Large intestine (tissue), 12 donors: ENCODE measurements around the gene TPSD1. TPM values are rescaled to one million over a fixed set of nuclear protein-coding genes. Genes with fewer than 3 reads are reported as not detected.
"Not testable (repeated sequence)": the region's sequence is repeated elsewhere in the genome, so short reads cannot be mapped to it uniquely, and the experiment has no call there.

ENCODE experiments used
- DNase-seq, 2 donors: peaks; one replicate each; pipeline versions ENCODE4 v3.0.0 to v3.0.0-alpha.2; 2013
- H3K27ac ChIP-seq: one replicate; pipeline ENCODE4 v1.5.1; 2013; ENCODE audit warnings: low read length
- H3K27me3 ChIP-seq: 2 replicates; pipeline ENCODE4 v1.6.1; 2013; ENCODE audit warnings: low read length; ENCODE audit not compliant: control insufficient read depth, insufficient read depth
- H3K36me3 ChIP-seq: 2 replicates; pipeline ENCODE4 v1.6.1; 2013; ENCODE audit warnings: low read length; ENCODE audit not compliant: control insufficient read depth, insufficient read depth
- H3K4me1 ChIP-seq: one replicate; pipeline ENCODE4 v1.6.1; 2013; ENCODE audit warnings: low read length; ENCODE audit not compliant: control insufficient read depth, insufficient read depth
- H3K4me3 ChIP-seq: one replicate; pipeline ENCODE4 v1.5.1; 2013; ENCODE audit warnings: low read length
- H3K9me3 ChIP-seq: one replicate; pipeline ENCODE4 v1.6.1; 2013; ENCODE audit warnings: mild to moderate bottlenecking, low read depth, low read length, moderate library complexity; ENCODE audit not compliant: control insufficient read depth
- WGBS: methylation state at CpG from one replicate; pipeline ENCODE4 v1.1.5; 2013; ENCODE audit warnings: low lambda C conversion rate; ENCODE audit not compliant: insufficient coverage; 5-methylcytosine and 5-hydroxymethylcytosine counted together
- long read RNA-seq, 11 donors: transcript quantifications; one replicate each; lab custom pipeline, GENCODE V29; 2026
- polyA plus RNA-seq: library from polyadenylated mRNA; unstranded; fragments of 120-200 nt; gene quantifications from one replicate; pipeline ENCODE4 v1.2.1, GENCODE V29; 2013

The TPSD1 gene
- polyA plus RNA-seq: 0.06 TPM
- long read RNA-seq, donor 1, partial matches to known transcripts: 0 of 5 reads
- long read RNA-seq, donor 1, other reads (novel, unspliced or antisense): 5 of 5 reads
- long read RNA-seq, donor 2: 0 reads
- long read RNA-seq, donor 3: 0 reads
- long read RNA-seq, donor 4: 0 reads
- long read RNA-seq, donor 5: 0 reads
- long read RNA-seq, donor 6: 0 reads
- long read RNA-seq, donor 7: 0 reads
- long read RNA-seq, donor 8, partial matches to known transcripts: 16 of 44 reads
- long read RNA-seq, donor 8, other reads (novel, unspliced or antisense): 28 of 44 reads
- long read RNA-seq, donor 9: 0 reads
- long read RNA-seq, donor 10: 0 reads
- long read RNA-seq, donor 11: 0 reads

- not testable (repeated sequence) for H3K27ac ChIP-seq, DNase-seq, H3K36me3 ChIP-seq, H3K4me1 ChIP-seq, H3K9me3 ChIP-seq, H3K4me3 ChIP-seq
- peaks cover 17% of the 10 kb centered on the region for H3K27me3 ChIP-seq
- WGBS: no CpG with 5 or more reads among the region's 26 CpGs
Measured at GRCh38 chr16:1255276-1256122, at the start of gene TPSD1. Gene TPSD1, plus strand, starts transcription at chr16:1256069. Its CDS starts 212 bp downstream, at chr16:1256281.

DNA sequence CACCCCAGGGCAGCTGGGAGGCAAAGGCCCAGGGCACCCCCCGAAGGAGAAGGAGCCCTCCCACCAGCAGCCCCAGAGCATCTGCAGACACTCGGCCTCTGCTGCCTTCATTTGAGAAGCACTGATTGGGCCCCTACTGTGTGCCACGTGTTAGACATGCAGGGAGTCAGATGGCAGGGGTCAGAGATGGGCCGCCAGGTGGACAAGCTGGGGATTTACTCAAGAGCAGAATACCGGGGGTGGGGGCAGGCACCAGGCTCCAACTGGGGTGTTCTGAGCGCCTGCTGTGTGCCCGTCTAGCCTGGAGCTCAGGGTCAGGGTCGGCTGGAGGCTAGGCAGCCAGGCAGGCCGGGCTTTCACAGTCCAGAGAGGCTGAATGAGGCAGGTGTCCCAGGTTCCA, 49.5 kb upstream of the TPSD1 start:
- H3K27me3 ChIP-seq: no peaks in the 10 kb centered on the region
- no CpG with 5 or more reads among the region's 9 CpGs for WGBS
- no peak overlapping the region for H3K4me3 ChIP-seq
- peaks cover 2% of the 10 kb centered on the region for H3K9me3 ChIP-seq
- H3K36me3 ChIP-seq: peaks cover 3% of the 10 kb centered on the region
- H3K27ac ChIP-seq: no peak overlapping the region
- H3K4me1 ChIP-seq: no peaks in the 10 kb centered on the region
- no peak for DNase-seq

- H3K27me3 ChIP-seq: no peaks in the 10 kb centered on the region
- 100% methylated on average over 1 of the region's 16 CpGs for WGBS
- no peak for DNase-seq
- peaks cover 3% of the 10 kb centered on the region for H3K36me3 ChIP-seq
- no peaks in the 10 kb centered on the region for H3K4me1 ChIP-seq
- no peak overlapping the region for H3K27ac ChIP-seq
- peaks cover 2% of the 10 kb centered on the region for H3K9me3 ChIP-seq
- no peak overlapping the region for H3K4me3 ChIP-seq
Measured at GRCh38 chr16:1206786-1207185, 49.1 kb upstream of the TPSD1 start.

DNA sequence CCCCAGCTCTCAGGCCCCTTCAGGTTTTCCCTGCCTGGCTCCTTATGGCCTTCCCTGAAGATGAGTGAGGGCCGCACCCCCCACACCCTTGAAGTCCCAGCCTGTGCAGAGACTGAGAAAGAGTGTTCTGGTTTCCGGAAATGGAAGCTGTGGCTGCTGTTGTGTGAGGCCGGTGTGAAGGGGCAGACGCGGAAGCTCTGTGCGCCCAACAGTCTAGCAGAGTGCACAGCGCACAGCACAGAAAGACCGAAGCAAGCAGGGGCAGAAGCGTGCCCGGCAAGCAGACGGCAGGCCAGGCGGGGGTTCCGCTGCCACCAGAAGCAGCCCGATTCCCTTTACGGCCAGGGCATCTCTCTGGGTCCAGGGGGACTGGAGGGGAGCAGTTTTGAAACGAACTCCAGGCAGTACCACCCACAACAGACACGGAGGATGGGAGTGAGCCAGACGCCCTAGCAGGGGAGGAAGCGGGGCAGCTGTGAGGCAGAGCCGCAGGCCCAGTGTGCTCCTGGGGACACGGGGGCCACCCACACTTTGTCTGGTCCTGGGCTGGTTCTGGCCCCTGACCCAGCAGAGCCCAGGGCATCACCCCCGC, 47.5 kb upstream of the TPSD1 start:
- H3K27ac ChIP-seq: no peak overlapping the region
- WGBS: 100% methylated on average over 1 of the region's 22 CpGs
- no peak for DNase-seq
- H3K9me3 ChIP-seq: peaks cover 2% of the 10 kb centered on the region
- no peak overlapping the region for H3K4me3 ChIP-seq
- H3K36me3 ChIP-seq: peaks cover 3% of the 10 kb centered on the region
- H3K27me3 ChIP-seq: no peaks in the 10 kb centered on the region
- H3K4me1 ChIP-seq: no peaks in the 10 kb centered on the region

DNA sequence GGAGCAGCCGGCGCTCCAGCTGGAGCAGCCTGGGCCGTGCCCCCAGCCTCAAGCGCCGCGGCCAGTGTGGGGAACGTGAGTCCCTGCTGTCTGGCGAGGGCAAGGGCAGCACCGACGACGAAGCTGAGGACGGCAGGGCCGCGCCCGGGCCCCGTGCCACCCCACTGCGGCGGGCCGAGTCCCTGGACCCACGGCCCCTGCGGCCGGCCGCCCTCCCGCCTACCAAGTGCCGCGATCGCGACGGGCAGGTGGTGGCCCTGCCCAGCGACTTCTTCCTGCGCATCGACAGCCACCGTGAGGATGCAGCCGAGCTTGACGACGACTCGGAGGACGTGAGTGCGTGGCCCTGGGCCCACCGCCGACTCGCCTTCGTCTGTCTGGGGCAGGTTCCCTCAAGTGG, 46.8 kb upstream of the TPSD1 start:
- peaks cover 3% of the 10 kb centered on the region for H3K36me3 ChIP-seq
- no peak overlapping the region for H3K4me3 ChIP-seq
- no peak overlapping the region for H3K27ac ChIP-seq
- H3K9me3 ChIP-seq: no peaks in the 10 kb centered on the region
- no peaks in the 10 kb centered on the region for H3K4me1 ChIP-seq
- no CpG with 5 or more reads among the region's 43 CpGs for WGBS
- no peaks in the 10 kb centered on the region for H3K27me3 ChIP-seq
- DNase-seq: no peak

DNA sequence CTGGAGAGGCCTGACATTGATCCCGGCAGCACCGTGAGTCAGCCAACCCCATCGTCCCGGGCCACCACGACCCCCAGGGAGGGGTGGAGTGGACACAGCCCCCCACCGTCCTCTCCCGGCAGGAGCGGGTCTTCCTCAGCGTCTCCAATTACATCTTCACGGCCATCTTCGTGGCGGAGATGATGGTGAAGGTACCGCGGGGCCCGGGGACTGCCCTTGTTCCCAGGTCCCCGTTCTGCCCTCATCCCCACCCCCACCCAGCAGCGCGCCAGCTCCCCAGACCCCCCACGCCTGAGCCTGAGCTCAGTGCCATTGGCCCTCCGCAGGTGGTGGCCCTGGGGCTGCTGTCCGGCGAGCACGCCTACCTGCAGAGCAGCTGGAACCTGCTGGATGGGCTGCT, 45.4 kb upstream of the TPSD1 start:
- Histone ChIP-seq H3K9me3 (no peaks in the 10 kb centered on the region), H3K27me3 (no peaks in the 10 kb centered on the region), H3K4me1 (no peaks in the 10 kb centered on the region), H3K4me3 (no peak overlapping the region), H3K27ac (no peak overlapping the region), H3K36me3 (no peaks in the 10 kb centered on the region)
- no peak for DNase-seq
- no CpG with 5 or more reads among the region's 23 CpGs for WGBS

DNA sequence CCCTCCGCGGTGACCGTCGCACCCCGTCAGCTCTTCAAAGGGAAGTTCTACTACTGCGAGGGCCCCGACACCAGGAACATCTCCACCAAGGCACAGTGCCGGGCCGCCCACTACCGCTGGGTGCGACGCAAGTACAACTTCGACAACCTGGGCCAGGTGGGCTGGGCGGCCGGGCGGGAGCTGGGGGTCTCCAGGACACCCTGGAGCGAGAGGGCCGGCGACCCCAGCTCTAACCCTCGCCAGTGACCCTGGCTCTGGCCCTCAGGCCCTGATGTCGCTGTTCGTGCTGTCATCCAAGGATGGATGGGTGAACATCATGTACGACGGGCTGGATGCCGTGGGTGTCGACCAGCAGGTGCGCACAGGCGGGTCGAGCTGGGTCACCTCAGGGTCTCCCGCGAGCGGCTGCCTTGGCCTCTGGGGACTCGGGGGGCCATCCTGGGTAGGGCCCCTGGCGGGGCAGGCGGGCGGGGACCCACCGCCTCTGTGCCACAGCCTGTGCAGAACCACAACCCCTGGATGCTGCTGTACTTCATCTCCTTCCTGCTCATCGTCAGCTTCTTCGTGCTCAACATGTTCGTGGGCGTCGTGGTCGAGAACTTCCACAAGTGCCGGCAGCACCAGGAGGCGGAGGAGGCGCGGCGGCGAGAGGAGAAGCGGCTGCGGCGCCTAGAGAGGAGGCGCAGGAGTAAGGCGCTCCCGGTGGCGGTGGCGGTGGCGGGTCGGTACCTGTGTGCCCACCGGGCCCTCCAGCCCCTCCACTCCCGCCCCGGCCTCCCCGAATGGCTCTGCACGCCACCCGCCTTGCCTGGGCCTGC, 44.2 kb upstream of the TPSD1 start:
- H3K9me3 ChIP-seq: no peaks in the 10 kb centered on the region
- no peaks in the 10 kb centered on the region for H3K36me3 ChIP-seq
- no peak overlapping the region for H3K4me3 ChIP-seq
- 80% methylated on average over 2 of the region's 65 CpGs for WGBS
- H3K27me3 ChIP-seq: no peaks in the 10 kb centered on the region
- H3K4me1 ChIP-seq: no peaks in the 10 kb centered on the region
- DNase-seq: no peak
- H3K27ac ChIP-seq: no peak overlapping the region

DNA sequence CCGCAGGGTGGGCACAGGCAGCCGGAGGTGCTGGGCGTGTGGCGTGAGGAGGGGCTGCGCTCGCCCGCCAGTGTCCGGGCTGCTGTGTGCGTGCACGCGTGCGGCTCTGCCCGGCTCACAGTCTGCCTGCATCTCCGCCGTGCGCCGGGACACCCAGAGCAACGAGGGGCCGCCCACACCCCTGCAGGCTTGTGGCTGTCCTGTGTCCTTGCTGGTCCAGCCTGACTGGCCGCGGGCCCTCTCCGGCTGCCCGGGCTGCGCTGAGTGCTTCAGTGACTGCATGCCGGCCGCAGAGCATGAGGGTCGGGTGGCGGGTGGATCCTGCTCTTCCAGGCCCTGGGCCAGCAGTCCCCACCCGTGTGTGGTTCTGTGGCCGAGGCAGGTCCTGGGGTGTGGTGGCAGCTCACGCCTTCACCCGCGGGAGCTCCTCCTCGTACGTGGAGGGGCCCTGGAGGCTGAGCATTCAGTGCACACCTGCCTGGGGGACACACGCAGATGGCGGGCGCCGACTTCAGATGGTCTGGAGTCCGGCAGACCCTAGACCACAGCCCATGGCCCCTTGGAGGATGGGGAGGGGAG, 43.2 kb upstream of the TPSD1 start:
- Histone ChIP-seq H3K4me1 (no peaks in the 10 kb centered on the region), H3K36me3 (no peaks in the 10 kb centered on the region), H3K27ac (no peak overlapping the region), H3K9me3 (no peaks in the 10 kb centered on the region), H3K4me3 (no peak overlapping the region), H3K27me3 (no peaks in the 10 kb centered on the region)
- DNase-seq: no peak
- no CpG with 5 or more reads among the region's 40 CpGs for WGBS

DNA sequence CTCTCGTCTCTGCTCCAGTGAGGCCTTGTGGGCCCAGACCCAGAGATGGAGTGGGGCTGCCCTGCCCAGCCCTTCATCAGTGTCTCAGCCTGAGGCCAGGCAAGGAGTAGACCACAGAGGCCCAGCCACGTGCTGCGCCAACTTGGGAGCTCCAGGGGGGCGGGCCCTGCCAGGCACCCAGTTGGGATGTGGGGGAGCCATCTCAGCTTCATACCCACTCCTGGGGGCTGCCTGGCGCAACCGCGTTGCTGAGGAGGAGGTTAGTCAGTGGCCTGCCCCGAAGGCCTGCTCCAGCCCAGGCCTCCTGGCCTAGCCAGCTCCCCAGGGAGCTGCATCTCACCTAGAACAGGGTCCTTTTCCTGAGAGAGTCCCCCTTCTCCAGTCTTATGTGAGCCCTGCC, 42.6 kb upstream of the TPSD1 start:
- Histone ChIP-seq H3K4me1 (no peaks in the 10 kb centered on the region), H3K36me3 (no peaks in the 10 kb centered on the region), H3K9me3 (no peaks in the 10 kb centered on the region), H3K4me3 (no peak overlapping the region), H3K27ac (no peak overlapping the region), H3K27me3 (no peaks in the 10 kb centered on the region)
- WGBS: no CpG with 5 or more reads among the region's 8 CpGs
- no peak for DNase-seq
